NCI-H1105 (cell line): ENCODE measurements around the gene ADARB1.

Source experiments
- DNase-seq: peaks from one replicate; lab custom pipeline; 2025; lab: John Stamatoyannopoulos, UW

The ADARB1 gene

GRCh38 chr21:45251635-45252447 is 177.5 kb downstream of the ADARB1 start:
- DNase-seq: no peak

- no peak for DNase-seq
Measured at GRCh38 chr21:45252448-45252925, 178.1 kb downstream of the ADARB1 start.

- no peak for DNase-seq
Measured at GRCh38 chr21:45253180-45253579, 178.8 kb downstream of the ADARB1 start.

- no peak for DNase-seq
Measured at GRCh38 chr21:45253633-45254459, 179.5 kb downstream of the ADARB1 start.

- DNase-seq: no peak
Measured at GRCh38 chr21:45254460-45254930, 180.1 kb downstream of the ADARB1 start.

- DNase-seq: no peak
Measured at GRCh38 chr21:45255381-45256020, 181.1 kb downstream of the ADARB1 start.

GRCh38 chr21:45256021-45256911 is 181.9 kb downstream of the ADARB1 start:
- DNase-seq: no peak

GRCh38 chr21:45256912-45257672 is 182.7 kb downstream of the ADARB1 start:
- DNase-seq: no peak

GRCh38 chr21:45257673-45258341 is 183.4 kb downstream of the ADARB1 start:
- DNase-seq: no peak

GRCh38 chr21:45258466-45258865 is 184.1 kb downstream of the ADARB1 start:
- no peak for DNase-seq

GRCh38 chr21:45259206-45259840 is 184.9 kb downstream of the ADARB1 start:
- DNase-seq: no peak

GRCh38 chr21:45260191-45260825 is 185.9 kb downstream of the ADARB1 start:
- DNase-seq: no peak

GRCh38 chr21:45261093-45261492 is 186.7 kb downstream of the ADARB1 start:
- no peak for DNase-seq

- DNase-seq: no peak
Measured at GRCh38 chr21:45262041-45262581, 187.7 kb downstream of the ADARB1 start.

GRCh38 chr21:45262616-45263015 is 188.2 kb downstream of the ADARB1 start:
- no peak for DNase-seq

- DNase-seq: no peak
Measured at GRCh38 chr21:45263534-45263933, 189.2 kb downstream of the ADARB1 start.

GRCh38 chr21:45264146-45264911 is 189.9 kb downstream of the ADARB1 start:
- no peak for DNase-seq
